GM10266 (cell line): Measurements from ENCODE around the gene NFATC3.

ENCODE experiments used
- DNase-seq: peaks from one replicate; pipeline ENCODE4 v3.0.0; 2012; ENCODE audit errors: extremely low spot score
- CTCF ChIP-seq: IDR thresholded peaks from 2 replicates; pipeline ENCODE4 v1.5.1; 2012; ENCODE audit warnings: mild to moderate bottlenecking, low read depth; ENCODE audit not compliant: control insufficient read depth, insufficient read depth; ENCODE audit errors: missing control alignments

NFATC3 gene

GRCh38 chr16:68237243-68238028 lies 152.3 kb downstream of the NFATC3 start:
- no peak for TF ChIP-seq CTCF
- DNase-seq: peak; percentile 98

GRCh38 chr16:68238029-68238345 lies 152.8 kb downstream of the NFATC3 start:
- no peak for TF ChIP-seq CTCF
- DNase-seq: no peak

GRCh38 chr16:68242085-68242484 lies 156.9 kb downstream of the NFATC3 start:
- no peak for TF ChIP-seq CTCF
- DNase-seq: no peak

GRCh38 chr16:68242926-68243858 lies 158.0 kb downstream of the NFATC3 start:
- DNase-seq: no peak
- TF ChIP-seq CTCF: no peak

- TF ChIP-seq CTCF: no peak
- no peak for DNase-seq
Measured at GRCh38 chr16:68244481-68244902, 159.3 kb downstream of the NFATC3 start.

GRCh38 chr16:68244903-68245853 lies 160.0 kb downstream of the NFATC3 start, which contains the start of gene PLA2G15:
TSS of gene PLA2G15 (plus strand) at chr16:68245373. CDS start at chr16:68245427, 54 bp downstream.
- DNase-seq: peak; percentile 97
- no peak for TF ChIP-seq CTCF
